SK-N-SH (cell line): ENCODE measurements around the gene CYB561. TPM values are rescaled to one million over a fixed set of nuclear protein-coding genes. Genes with fewer than 3 reads are reported as not detected.

Experiments
- CTCF ChIA-PET: fragments of 300-600, 350-600 bp; formaldehyde crosslinking; extraction: SDS; loops from one replicate; lab custom pipeline; 2021; lab: Yijun Ruan, JAX
- POLR2A ChIA-PET: fragments of 350-600 bp; sonication (Branson Sonifier 250); formaldehyde crosslinking; extraction: SDS; loops from one replicate; lab custom pipeline; 2020; ENCODE audit warnings: antibody characterized with exemption, inconsistent platforms; lab: Yijun Ruan, JAX
- DNase-seq: peaks from one replicate; pipeline ENCODE4 v3.0.0; 2012
- H2AFZ ChIP-seq: fragments of 200-600 bp; sonication (generic); 2 replicates; pipeline ENCODE4 v1.8.1; 2016; ENCODE audit warnings: antibody characterized with exemption, mild to moderate bottlenecking, low read depth
- H3F3A ChIP-seq: fragments of 200-600 bp; sonication (generic); replicated peaks from 2 replicates; pipeline ENCODE3; 2016; ENCODE audit warnings: antibody characterized with exemption, mild to moderate bottlenecking; ENCODE audit not compliant: insufficient read depth
- H3K27ac ChIP-seq, 2 experiments: fragments of 200-500 bp in 1 of 2; fragments of 200-600 bp in 1 of 2; sonication (Bioruptor generic) in 1 of 2; sonication (generic), shearing (Covaris generic) in 1 of 2; 2 replicates each; pipeline versions ENCODE4 v1.5.1 to v1.6.1; 2014 to 2016; ENCODE audit warnings: low read depth in 2 of 2, inconsistent platforms in 1 of 2, low read length in 1 of 2, mild to moderate bottlenecking in 1 of 2, mixed read lengths in 1 of 2
- H3K27me3 ChIP-seq: fragments of 200-600 bp; sonication (generic), shearing (Covaris generic); 2 replicates; pipeline ENCODE4 v1.6.1; 2016; ENCODE audit warnings: mixed run types; ENCODE audit not compliant: insufficient read depth
- H3K36me3 ChIP-seq, 2 experiments: fragments of 200-500 bp in 1 of 2; fragments of 200-600 bp in 1 of 2; sonication (Bioruptor generic) in 1 of 2; sonication (generic) in 1 of 2; replicated peaks in 1 of 2; 2 replicates each; pipeline versions ENCODE3 to v1.5.1; 2014 to 2016; ENCODE audit warnings: low read length in 1 of 2, mild to moderate bottlenecking in 1 of 2; ENCODE audit not compliant: insufficient read depth in 2 of 2, control insufficient read depth in 1 of 2
- H3K4me1 ChIP-seq, 2 experiments: fragments of 200-500 bp in 1 of 2; fragments of 200-600 bp in 1 of 2; sonication (Bioruptor generic) in 1 of 2; sonication (generic), shearing (Covaris generic) in 1 of 2; 2 replicates each; pipeline versions ENCODE4 v1.5.1 to v1.6.1; 2014 to 2016; ENCODE audit warnings: low read depth in 1 of 2, low read length in 1 of 2, mixed run types in 1 of 2; ENCODE audit not compliant: insufficient read depth in 2 of 2, control insufficient read depth in 1 of 2
- H3K4me2 ChIP-seq: fragments of 200-600 bp; sonication (generic), shearing (Covaris generic); 2 replicates; pipeline ENCODE4 v1.6.1; 2017; ENCODE audit warnings: mixed run types
- H3K4me3 ChIP-seq, 2 experiments: fragments of 200-500 bp in 1 of 2; fragments of 200-600 bp in 1 of 2; sonication (Bioruptor generic) in 1 of 2; sonication (generic), shearing (Covaris generic) in 1 of 2; 2 replicates each; pipeline versions ENCODE4 v1.5.1 to v1.8.1; 2014 to 2016; ENCODE audit warnings: low read depth in 2 of 2, inconsistent platforms in 1 of 2, low read length in 1 of 2, mild to moderate bottlenecking in 1 of 2, mixed read lengths in 1 of 2, moderate library complexity in 1 of 2
- H3K79me2 ChIP-seq: fragments of 200-600 bp; sonication (generic); 2 replicates; pipeline ENCODE4 v1.8.1; 2017; ENCODE audit warnings: mild to moderate bottlenecking; ENCODE audit not compliant: insufficient read depth
- H3K9ac ChIP-seq: fragments of 200-600 bp; sonication (generic); 2 replicates; pipeline ENCODE4 v1.6.1; 2017; ENCODE audit warnings: mixed run types
- H3K9me2 ChIP-seq: fragments of 200-600 bp; sonication (generic); 2 replicates; pipeline ENCODE4 v1.6.1; 2017; ENCODE audit warnings: mixed run types
- H3K9me3 ChIP-seq: fragments of 200-600 bp; sonication (generic); 2 replicates; pipeline ENCODE4 v1.6.1; 2017; ENCODE audit warnings: mixed run types, mild to moderate bottlenecking, moderate library complexity
- H4K20me1 ChIP-seq: fragments of 200-600 bp; sonication (generic); 2 replicates; pipeline ENCODE4 v1.6.1; 2017; ENCODE audit warnings: mild to moderate bottlenecking, mixed run types; ENCODE audit not compliant: insufficient read depth
- CHD2 ChIP-seq: fragments of 150-350 bp; IDR thresholded peaks from 2 replicates; pipeline ENCODE4 v1.6.1; 2018; ENCODE audit warnings: low read length; ENCODE audit not compliant: partially characterized antibody
- EP300 ChIP-seq, 2 experiments: IDR thresholded peaks; 2 replicates each; pipeline versions ENCODE4 v1.4.0 to v1.6.1; 2012; ENCODE audit warnings: borderline replicate concordance in 1 of 2, low read depth in 1 of 2, low read length in 1 of 2
- EZH2phosphoT487 ChIP-seq: fragments of 200-600 bp; sonication (generic); IDR thresholded peaks from 2 replicates; pipeline ENCODE4 v1.6.1; 2017; ENCODE audit warnings: low read depth, mixed run types, mild to moderate bottlenecking, antibody characterized with exemption, moderate library complexity, borderline replicate concordance
- FOSL2 ChIP-seq: IDR thresholded peaks from 2 replicates; pipeline ENCODE4 v1.4.0; 2012; ENCODE audit warnings: low read depth, mild to moderate bottlenecking, moderate library complexity, borderline replicate concordance
- GABPA ChIP-seq: IDR thresholded peaks from 2 replicates; pipeline ENCODE4 v1.4.0; 2012; ENCODE audit warnings: low read depth, mild to moderate bottlenecking
- IRF3 ChIP-seq: fragments of 150-350 bp; IDR thresholded peaks from 2 replicates; pipeline ENCODE4 v1.6.1; 2016; ENCODE audit warnings: mild to moderate bottlenecking, low read depth, low read length
- MAX ChIP-seq: IDR thresholded peaks from 2 replicates; pipeline ENCODE4 v1.4.0; 2012; ENCODE audit warnings: low read depth
- NFIC ChIP-seq: IDR thresholded peaks from 2 replicates; pipeline ENCODE4 v1.4.0; 2012; ENCODE audit warnings: borderline replicate concordance
- RAD21 ChIP-seq: IDR thresholded peaks from 2 replicates; pipeline ENCODE4 v1.6.1; 2012; ENCODE audit warnings: mild to moderate bottlenecking, low read length
- RCOR1 ChIP-seq: fragments of 150-350 bp; IDR thresholded peaks from 2 replicates; pipeline ENCODE4 v1.6.1; 2017; ENCODE audit warnings: antibody characterized with exemption, low read length
- REST ChIP-seq: IDR thresholded peaks from 2 replicates; pipeline ENCODE4 v1.6.1; 2012; ENCODE audit warnings: mild to moderate bottlenecking, low read depth, low read length, moderate library complexity
- RFX5 ChIP-seq: IDR thresholded peaks from 2 replicates; pipeline ENCODE4 v1.6.1; 2012; ENCODE audit warnings: mild to moderate bottlenecking, improper control_type of control experiment, low read length
- RXRA ChIP-seq: IDR thresholded peaks from 2 replicates; pipeline ENCODE4 v1.4.0; 2012; ENCODE audit warnings: low read depth, mild to moderate bottlenecking, borderline replicate concordance
- SIN3A ChIP-seq: IDR thresholded peaks from 2 replicates; pipeline ENCODE4 v1.6.1; 2012; ENCODE audit warnings: low read depth, mild to moderate bottlenecking, low read length, moderate library complexity, borderline replicate concordance
- SMC3 ChIP-seq: IDR thresholded peaks from 2 replicates; pipeline ENCODE4 v1.6.1; 2012; ENCODE audit warnings: low read depth, low read length, improper control_type of control experiment
- TAF1 ChIP-seq: IDR thresholded peaks from 2 replicates; pipeline ENCODE4 v1.6.1; 2012; ENCODE audit warnings: low read depth, mild to moderate bottlenecking, low read length, moderate library complexity, borderline replicate concordance
- TEAD4 ChIP-seq: IDR thresholded peaks from 2 replicates; pipeline ENCODE4 v1.4.0; 2012; ENCODE audit warnings: mild to moderate bottlenecking, borderline replicate concordance; ENCODE audit not compliant: insufficient read depth
- USF2 ChIP-seq: fragments of 150-350 bp; IDR thresholded peaks from 2 replicates; pipeline ENCODE4 v1.6.1; 2017; ENCODE audit warnings: antibody characterized with exemption, low read length, low read depth, borderline replicate concordance
- YY1 ChIP-seq: IDR thresholded peaks from 2 replicates; pipeline ENCODE4 v1.4.0; 2012; ENCODE audit warnings: low read depth, mild to moderate bottlenecking
- ZBTB33 ChIP-seq: IDR thresholded peaks from 2 replicates; pipeline ENCODE4 v1.4.0; 2012; ENCODE audit warnings: low read depth, borderline replicate concordance
- WGBS: methylation state at CpG from one replicate; pipeline ENCODE4 v1.1.6; 2017; ENCODE audit warnings: low lambda C conversion rate; 5-methylcytosine and 5-hydroxymethylcytosine counted together
- polyA plus RNA-seq, 3 experiments: library from polyadenylated mRNA; depleted of rRNA; stranded (reverse); fragments of >200 nt; gene quantifications; 2 replicates each; pipeline ENCODE4 v1.2.3, GENCODE V29; 2012

The CYB561 gene
- polyA plus RNA-seq, 1 of the 3 experiments (the other 2 are of a cell fraction): 28.3 TPM

- H3K27me3 ChIP-seq: no peaks in the 10 kb centered on the region
- POLR2A ChIA-PET: interaction anchor here (2.5 to 13.8 kb wide), 3 partner anchors 19 to 188 kb away, joined by 20 to 572 read pairs (median 193); partner anchors contain the start of genes ACE and CYB561
- H3K79me2 ChIP-seq: no peaks in the 10 kb centered on the region
- WGBS: 95% methylated on average over 7 of the region's 7 CpGs
- no peak for DNase-seq
- H3K4me3 ChIP-seq: no peak overlapping the region
- H3K9me2 ChIP-seq: no peaks in the 10 kb centered on the region
- peaks cover 0 to 40% of the 10 kb centered on the region in 2 experiments; a peak in 2 of 4 replicates for H3K4me1 ChIP-seq
- CTCF ChIA-PET: interaction anchor here (0.8 to 27.2 kb wide), 12 partner anchors 9 to 271 kb away, joined by 3 to 827 read pairs (median 57); partner anchors contain the start of genes ACE, CYB561, MAP3K3 and TACO1
- no peak overlapping the region for H3K4me2 ChIP-seq
- no peak overlapping the region for H2AFZ ChIP-seq
- H4K20me1 ChIP-seq: no peaks in the 10 kb centered on the region
- no peak for TF ChIP-seq RXRA
- TF ChIP-seq USF2: no peak
- no peak for TF ChIP-seq GABPA
- TF ChIP-seq RFX5: no peak
- TF ChIP-seq CHD2: no peak
- no peak for TF ChIP-seq NFIC
- no peak for TF ChIP-seq RCOR1
- no peak for TF ChIP-seq FOSL2
- TF ChIP-seq SMC3: no peak
- no peak for TF ChIP-seq TEAD4
- TF ChIP-seq IRF3: no peak
- TF ChIP-seq MAX: no peak
- no peak for TF ChIP-seq ZBTB33
- TF ChIP-seq EZH2phosphoT487: no peak
- TF ChIP-seq EP300 (IDR thresholded peaks at IDR 0.05; ENCODE audit: borderline replicate concordance in 1 of 2, low read depth in 1 of 2, low read length in 1 of 2): no peak
- TF ChIP-seq SIN3A: no peak
- TF ChIP-seq TAF1: no peak
- no peak for TF ChIP-seq YY1
- TF ChIP-seq REST: no peak
- no peak for TF ChIP-seq RAD21
- H3K9ac ChIP-seq: no peak overlapping the region
- H3K27ac ChIP-seq: peak overlapping the region in 1 of 2 experiments; percentile 2; a peak in 1 of 4 replicates
- H3K36me3 ChIP-seq: peaks cover 18 to 76% of the 10 kb centered on the region in 2 experiments
- H3F3A ChIP-seq: peaks cover 16% of the 10 kb centered on the region
- no peaks in the 10 kb centered on the region for H3K9me3 ChIP-seq
These were observed 22.1 kb downstream of the CYB561 start for GRCh38 chr17:63423963-63424362.
